ENCODE results near the gene ROPN1B.

Gene ROPN1B

DNA sequence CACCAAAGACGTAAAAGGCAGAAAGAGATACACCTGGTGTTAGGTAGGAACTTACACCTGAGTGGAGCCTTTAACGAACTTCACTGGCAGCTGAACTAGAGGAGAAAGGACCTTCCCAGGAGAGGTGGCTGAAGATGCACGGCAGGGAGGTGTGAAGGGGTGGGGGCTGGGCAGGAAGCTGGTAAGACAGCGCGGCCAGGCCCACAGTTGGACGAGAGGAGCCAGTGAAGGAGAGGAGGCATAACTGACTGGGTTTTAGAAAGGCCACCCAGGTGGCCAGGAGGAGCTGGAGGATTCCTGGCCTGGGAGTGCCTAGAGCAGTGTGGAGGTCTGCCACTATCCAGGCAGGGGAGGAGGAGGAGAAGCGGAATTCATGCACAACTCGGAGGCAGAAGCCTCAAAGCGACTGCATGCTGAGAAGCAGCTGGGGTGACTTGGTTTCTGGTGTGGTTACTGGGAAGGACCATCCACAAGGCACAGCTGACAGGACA is 63.0 kb downstream of the ROPN1B start:
- no peak for DNase-seq (ENCODE audit: low spot score)
